DOHH2 (cell line): ENCODE measurements around the gene MED27.

Source experiments
- CTCF ChIP-seq: fragments of 200-600 bp; sonication (generic); IDR thresholded peaks from one replicate; pipeline ENCODE4 v1.5.1; 2014; ENCODE audit warnings: antibody characterized with exemption, mild to moderate bottlenecking, low read depth, low read length; ENCODE audit not compliant: poor library complexity, severe bottlenecking
- EZH2phosphoT487 ChIP-seq: fragments of 200-600 bp; sonication (generic); IDR thresholded peaks from 2 replicates; pipeline ENCODE4 v1.6.1; 2017; ENCODE audit warnings: borderline replicate concordance, mild to moderate bottlenecking, antibody characterized with exemption, low read length, moderate library complexity, mixed read lengths

GRCh38 chr9:131937451-131937850, 142.2 kb downstream of the MED27 start:
- no peak for TF ChIP-seq CTCF
- TF ChIP-seq EZH2phosphoT487, result no peak
